ENCODE results near the gene LRRN4CL. TPM values are rescaled to one million over a fixed set of nuclear protein-coding genes. Genes with fewer than 3 reads are reported as not detected.

LRRN4CL gene
- total RNA-seq, 3 donors from 2014 or later (not counting 1 experiment from before 2014, with no cell fraction given), result not detected

DNA sequence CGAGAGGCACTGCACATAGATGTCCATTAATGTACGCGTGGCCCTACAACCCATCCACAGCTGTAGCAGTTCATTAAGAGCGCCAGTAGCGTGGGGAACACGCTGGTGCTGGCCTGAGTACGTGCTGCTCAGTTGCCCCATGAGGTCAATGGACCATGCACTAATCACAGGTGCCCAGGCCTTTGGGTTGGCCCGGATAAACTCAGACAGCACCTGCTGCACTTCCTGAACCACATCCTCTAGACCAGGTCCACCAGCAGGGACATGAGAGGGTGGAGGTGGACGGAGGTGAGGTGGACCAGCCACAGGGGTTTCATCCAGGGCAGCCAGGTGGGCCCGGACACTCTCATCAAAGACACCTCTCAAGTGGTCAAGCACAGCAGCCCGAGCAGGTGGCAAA is 39.8 kb downstream of the LRRN4CL start:
- Histone ChIP-seq H3K4me1 (ENCODE audit: control insufficient read depth, insufficient read depth, low read length) (peaks cover 44% of the 10 kb centered on the region), H3K4me3 (ENCODE audit: low read length) (no peak overlapping the region), H3K27me3 (ENCODE audit: control insufficient read depth, insufficient read depth, low read length) (no peaks in the 10 kb centered on the region), H3K9me3 (ENCODE audit: control insufficient read depth, insufficient read depth, low read length) (no peaks in the 10 kb centered on the region), H3K27ac (ENCODE audit: low read length) (no peak overlapping the region), H3K36me3 (ENCODE audit: control insufficient read depth, insufficient read depth, low read length) (peaks cover 24% of the 10 kb centered on the region)
- intact Hi-C loops (cut with micrococcal nuclease), result no loop called here
- DNase-seq (peak in 1 of 2 donors; percentile 4), ATAC-seq (no peak)
- TF ChIP-seq, protein P1, sequence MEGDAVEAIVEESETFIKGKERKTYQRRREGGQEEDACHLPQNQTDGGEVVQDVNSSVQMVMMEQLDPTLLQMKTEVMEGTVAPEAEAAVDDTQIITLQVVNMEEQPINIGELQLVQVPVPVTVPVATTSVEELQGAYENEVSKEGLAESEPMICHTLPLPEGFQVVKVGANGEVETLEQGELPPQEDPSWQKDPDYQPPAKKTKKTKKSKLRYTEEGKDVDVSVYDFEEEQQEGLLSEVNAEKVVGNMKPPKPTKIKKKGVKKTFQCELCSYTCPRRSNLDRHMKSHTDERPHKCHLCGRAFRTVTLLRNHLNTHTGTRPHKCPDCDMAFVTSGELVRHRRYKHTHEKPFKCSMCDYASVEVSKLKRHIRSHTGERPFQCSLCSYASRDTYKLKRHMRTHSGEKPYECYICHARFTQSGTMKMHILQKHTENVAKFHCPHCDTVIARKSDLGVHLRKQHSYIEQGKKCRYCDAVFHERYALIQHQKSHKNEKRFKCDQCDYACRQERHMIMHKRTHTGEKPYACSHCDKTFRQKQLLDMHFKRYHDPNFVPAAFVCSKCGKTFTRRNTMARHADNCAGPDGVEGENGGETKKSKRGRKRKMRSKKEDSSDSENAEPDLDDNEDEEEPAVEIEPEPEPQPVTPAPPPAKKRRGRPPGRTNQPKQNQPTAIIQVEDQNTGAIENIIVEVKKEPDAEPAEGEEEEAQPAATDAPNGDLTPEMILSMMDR (IDR thresholded peaks at IDR 0.05), result no peak
- H3K27me3 Mint-ChIP-seq (ENCODE audit: low read depth in 2 of 2), result peaks cover 0 to 3% of the 10 kb centered on the region in 2 donors
- no peaks in the 10 kb centered on the region for H3K9me3 Mint-ChIP-seq
- no peak overlapping the region for H3K27ac Mint-ChIP-seq
- no peaks in the 10 kb centered on the region for H3K36me3 Mint-ChIP-seq
- WGBS (ENCODE audit: insufficient coverage), result 97% methylated on average over 10 of the region's 11 CpGs
- H3K4me1 Mint-ChIP-seq, result peaks cover 23 to 29% of the 10 kb centered on the region in 2 donors
- peak overlapping the region; percentile 25 for H3K4me3 Mint-ChIP-seq

DNA sequence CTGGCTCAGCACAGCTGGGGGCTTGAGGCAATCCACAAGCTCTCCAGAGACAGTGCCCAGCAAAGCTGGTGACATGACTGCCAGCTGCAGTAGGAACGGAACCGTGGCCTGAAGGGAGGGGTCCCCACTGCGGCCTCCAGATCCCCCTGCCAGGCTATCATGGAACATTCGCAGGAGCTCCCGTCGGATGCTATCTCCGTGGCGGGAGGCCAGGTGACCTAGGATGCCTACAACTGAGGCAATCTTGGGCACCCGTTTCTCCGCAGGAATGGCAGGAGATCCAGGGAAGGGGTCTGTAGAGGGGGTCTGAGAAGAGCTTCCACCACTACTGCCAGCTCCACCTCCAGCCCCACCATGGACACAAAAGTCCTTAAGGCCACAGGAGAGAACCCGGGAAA is 40.4 kb downstream of the LRRN4CL start:
- Histone ChIP-seq H3K27ac (ENCODE audit: low read length) (no peak overlapping the region), H3K4me3 (ENCODE audit: low read length) (no peak overlapping the region), H3K27me3 (ENCODE audit: control insufficient read depth, insufficient read depth, low read length) (no peaks in the 10 kb centered on the region), H3K4me1 (ENCODE audit: control insufficient read depth, insufficient read depth, low read length) (peaks cover 44% of the 10 kb centered on the region), H3K9me3 (ENCODE audit: control insufficient read depth, insufficient read depth, low read length) (no peaks in the 10 kb centered on the region), H3K36me3 (ENCODE audit: control insufficient read depth, insufficient read depth, low read length) (peaks cover 27% of the 10 kb centered on the region)
- WGBS (ENCODE audit: insufficient coverage), result 97% methylated on average over 11 of the region's 11 CpGs
- no peaks in the 10 kb centered on the region for H3K36me3 Mint-ChIP-seq
- intact Hi-C loops (cut with micrococcal nuclease), result no loop called here
- ATAC-seq (no peak), DNase-seq (no peak)
- no peak overlapping the region for H3K4me3 Mint-ChIP-seq
- peaks cover 0 to 3% of the 10 kb centered on the region in 2 donors for H3K27me3 Mint-ChIP-seq (ENCODE audit: low read depth in 2 of 2)
- TF ChIP-seq, protein P1 (IDR thresholded peaks at IDR 0.05), result no peak
- H3K27ac Mint-ChIP-seq, result no peak overlapping the region
- H3K4me1 Mint-ChIP-seq, result peaks cover 23 to 29% of the 10 kb centered on the region in 2 donors
- no peaks in the 10 kb centered on the region for H3K9me3 Mint-ChIP-seq

DNA sequence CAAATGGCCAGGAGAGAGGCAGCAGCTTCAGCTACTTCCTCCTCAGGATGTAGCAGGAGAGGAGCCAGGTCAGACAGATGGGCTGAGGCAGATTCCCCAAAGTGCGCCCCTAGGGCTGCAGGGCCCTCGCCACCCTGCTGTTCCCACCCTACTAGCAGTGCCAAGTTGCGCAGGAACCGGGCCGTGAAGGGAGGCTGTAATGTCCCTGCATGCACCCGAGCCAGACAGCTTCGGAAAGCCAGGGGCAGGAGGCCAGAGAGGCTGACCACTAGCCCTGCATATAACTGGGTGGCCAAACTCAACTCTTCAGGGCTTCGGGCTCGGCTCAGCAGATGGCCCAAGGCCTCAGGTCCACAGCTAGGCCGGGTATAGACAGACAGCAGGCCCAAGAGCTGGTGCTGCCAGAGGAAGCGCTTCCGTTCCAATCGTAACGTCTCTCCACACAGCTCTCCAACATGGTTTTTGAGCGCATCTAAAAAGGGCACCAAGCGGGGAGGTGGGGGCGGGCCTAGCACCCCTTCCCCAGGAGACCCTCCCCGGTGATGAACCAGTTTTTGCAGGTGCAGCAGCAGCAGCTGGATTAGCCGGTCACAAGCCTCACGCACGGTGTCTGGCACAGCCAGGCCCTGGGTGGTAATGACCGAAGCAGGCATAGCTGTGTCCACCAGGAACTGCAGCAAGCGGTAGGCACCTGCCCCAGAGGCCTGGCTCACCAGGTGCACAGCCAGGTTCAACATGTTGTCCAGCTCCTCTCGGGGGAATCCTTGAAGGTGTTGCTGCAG is 41.0 kb downstream of the LRRN4CL start:
- no peak overlapping the region for H3K4me3 ChIP-seq (ENCODE audit: low read length)
- DNase-seq (peak in 1 of 2 donors; percentile 5), ATAC-seq (no peak)
- no peak overlapping the region for H3K27ac ChIP-seq (ENCODE audit: low read length)
- Mint-ChIP-seq H3K4me1 (peaks cover 19 to 24% of the 10 kb centered on the region in 2 donors), H3K9me3 (no peaks in the 10 kb centered on the region), H3K4me3 (no peak overlapping the region), H3K36me3 (no peaks in the 10 kb centered on the region), H3K27ac (no peak overlapping the region), H3K27me3 (ENCODE audit: low read depth in 2 of 2) (no peaks in the 10 kb centered on the region)
- H3K27me3 ChIP-seq (ENCODE audit: control insufficient read depth, insufficient read depth, low read length), result no peaks in the 10 kb centered on the region
- no peaks in the 10 kb centered on the region for H3K9me3 ChIP-seq (ENCODE audit: control insufficient read depth, insufficient read depth, low read length)
- 97% methylated on average over 24 of the region's 24 CpGs for WGBS (ENCODE audit: insufficient coverage)
- H3K4me1 ChIP-seq (ENCODE audit: control insufficient read depth, insufficient read depth, low read length), result peaks cover 42% of the 10 kb centered on the region
- TF ChIP-seq, protein P1 (IDR thresholded peaks at IDR 0.05), result no peak
- intact Hi-C loops (cut with micrococcal nuclease), result no loop called here
- peaks cover 31% of the 10 kb centered on the region for H3K36me3 ChIP-seq (ENCODE audit: control insufficient read depth, insufficient read depth, low read length)

Data from natural killer cell (primary cell).